Colonic mucosa (tissue), 4 donors: ENCODE data around the gene KIF7. TPM values are rescaled to one million over a fixed set of nuclear protein-coding genes. Genes with fewer than 3 reads are reported as not detected.

Source experiments
- DNase-seq: peaks from one replicate; pipeline ENCODE4 v3.0.0-alpha.2; 2020
- H3K27ac ChIP-seq: fragments of 200-600 bp; one replicate; pipeline ENCODE4 v1.8.0; 2021
- H3K27me3 ChIP-seq: fragments of 200-600 bp; one replicate; pipeline ENCODE4 v1.8.0; 2021
- H3K36me3 ChIP-seq: fragments of 200-600 bp; one replicate; pipeline ENCODE4 v1.8.0; 2021
- H3K4me1 ChIP-seq: fragments of 200-600 bp; one replicate; pipeline ENCODE4 v1.8.0; 2021; ENCODE audit warnings: mild to moderate bottlenecking
- H3K4me3 ChIP-seq: fragments of 200-600 bp; one replicate; pipeline ENCODE4 v1.8.0; 2021
- H3K9ac ChIP-seq, 2 donors: one replicate each; pipeline ENCODE4 v1.7.0; 2013; ENCODE audit warnings: control low read depth in 2 of 2, low read depth in 2 of 2, low read length in 2 of 2
- H3K9me3 ChIP-seq: fragments of 200-600 bp; one replicate; pipeline ENCODE4 v1.8.0; 2021
- intact Hi-C: fragments of 100-400 bp; cut with DNase I; formaldehyde crosslinking; loops from one replicate; pipeline ENCODE4 v1.14.1; 2022
- total RNA-seq, 2 donors: library from RNA; stranded (reverse); fragmentation: NEBNext Ultra II Directional in 1 of 2; extraction: Animal tissue kit (Norgen Biotek cat#: 25700) in 1 of 2; gene quantifications; one replicate each; pipeline ENCODE4 v1.2.1, GENCODE V29; 2021
- TF ChIP-seq, protein P1 (sequence below): fragments of 200-600 bp; IDR thresholded peaks from one replicate; pipeline ENCODE4 v1.8.0; 2022; ENCODE audit warnings: antibody characterized with exemption, mild to moderate bottlenecking
- donor health status: healthy.
- donor health status: DM: no; HTN: no; CAD: no.
- donor health status: DM: no; HTN: no; CAD: no.

KIF7 gene
- total RNA-seq, 2 donors from 2014 or later: 1.1 to 1.2 TPM

DNA sequence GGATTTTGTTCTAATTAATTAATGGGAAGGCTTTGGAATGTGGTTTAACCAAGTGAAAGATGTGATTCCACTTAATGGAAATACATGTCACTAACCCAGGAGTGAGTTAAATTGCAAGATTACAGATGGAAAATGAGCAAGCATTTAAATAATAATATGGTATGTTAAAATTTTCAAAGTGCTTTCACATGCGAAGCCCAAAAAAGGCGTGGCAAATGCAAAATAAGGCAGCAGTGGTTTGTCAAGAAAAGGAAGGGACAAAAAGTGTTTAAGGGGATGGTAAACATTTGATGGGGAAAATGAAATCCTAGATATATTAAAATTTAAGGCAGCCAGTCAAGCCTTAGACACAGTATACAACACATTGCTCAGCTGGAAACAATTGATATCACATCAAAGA, 77.1 kb downstream of the KIF7 start:
- no peak overlapping the region for H3K27ac ChIP-seq
- H3K27me3 ChIP-seq: no peaks in the 10 kb centered on the region
- intact Hi-C loops: no loop called here
- no peak overlapping the region for H3K4me3 ChIP-seq
- TF ChIP-seq, protein P1, sequence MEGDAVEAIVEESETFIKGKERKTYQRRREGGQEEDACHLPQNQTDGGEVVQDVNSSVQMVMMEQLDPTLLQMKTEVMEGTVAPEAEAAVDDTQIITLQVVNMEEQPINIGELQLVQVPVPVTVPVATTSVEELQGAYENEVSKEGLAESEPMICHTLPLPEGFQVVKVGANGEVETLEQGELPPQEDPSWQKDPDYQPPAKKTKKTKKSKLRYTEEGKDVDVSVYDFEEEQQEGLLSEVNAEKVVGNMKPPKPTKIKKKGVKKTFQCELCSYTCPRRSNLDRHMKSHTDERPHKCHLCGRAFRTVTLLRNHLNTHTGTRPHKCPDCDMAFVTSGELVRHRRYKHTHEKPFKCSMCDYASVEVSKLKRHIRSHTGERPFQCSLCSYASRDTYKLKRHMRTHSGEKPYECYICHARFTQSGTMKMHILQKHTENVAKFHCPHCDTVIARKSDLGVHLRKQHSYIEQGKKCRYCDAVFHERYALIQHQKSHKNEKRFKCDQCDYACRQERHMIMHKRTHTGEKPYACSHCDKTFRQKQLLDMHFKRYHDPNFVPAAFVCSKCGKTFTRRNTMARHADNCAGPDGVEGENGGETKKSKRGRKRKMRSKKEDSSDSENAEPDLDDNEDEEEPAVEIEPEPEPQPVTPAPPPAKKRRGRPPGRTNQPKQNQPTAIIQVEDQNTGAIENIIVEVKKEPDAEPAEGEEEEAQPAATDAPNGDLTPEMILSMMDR: no peak
- H3K4me1 ChIP-seq: no peaks in the 10 kb centered on the region
- DNase-seq: no peak
- H3K36me3 ChIP-seq: no peaks in the 10 kb centered on the region
- H3K9ac ChIP-seq: no peak overlapping the region
- H3K9me3 ChIP-seq: no peaks in the 10 kb centered on the region

Other genes with a start within 250 kb of the KIF7 start
- gene RHCG, start 158.9 kb downstream of the KIF7 start, total RNA-seq: under 1 TPM; 0.48 to 0.67 TPM
- gene TICRR, start 80.0 kb downstream of the KIF7 start, total RNA-seq: 10 to 100 TPM in 1 of 2 donors, 1 to 10 TPM in 1; 2.9 to 14.6 TPM
- 1 to 10 TPM in 1 of 2 donors, under 1 TPM in 1; 0.90 to 1.2 TPM for gene PLIN1, start 23.9 kb upstream of the KIF7 start, total RNA-seq
- 10 to 100 TPM; 14.7 to 19.0 TPM for gene PEX11A, start 35.3 kb upstream of the KIF7 start, total RNA-seq
- gene WDR93, start 35.3 kb upstream of the KIF7 start, total RNA-seq: under 1 TPM in 1 of 2 donors, not detected in 1; 0.13 TPM
- gene MESP1, start 95.8 kb upstream of the KIF7 start, total RNA-seq: 10 to 100 TPM; 10.5 to 11.1 TPM
- 1 to 10 TPM in 1 of 2 donors, under 1 TPM in 1; 0.45 to 5.4 TPM for gene MESP2, start 120.9 kb upstream of the KIF7 start, total RNA-seq
- gene ANPEP, start 159.4 kb upstream of the KIF7 start, total RNA-seq: 100 to 1,000 TPM; 216 to 567 TPM
- gene AP3S2, start 238.5 kb upstream of the KIF7 start, total RNA-seq: 10 to 100 TPM; 44.5 to 48.6 TPM